Erythroblast (primary cell): ENCODE results near the gene PTGER2.

Source experiments
- GATA1 ChIP-seq: IDR thresholded peaks from 2 replicates; pipeline ENCODE4 v1.6.1; 2011; ENCODE audit warnings: low read depth, mild to moderate bottlenecking, control low read depth, low read length, moderate library complexity
- POLR2A ChIP-seq: IDR thresholded peaks from 2 replicates; pipeline ENCODE4 v1.6.1; 2011; ENCODE audit warnings: mild to moderate bottlenecking, low read length

DNA sequence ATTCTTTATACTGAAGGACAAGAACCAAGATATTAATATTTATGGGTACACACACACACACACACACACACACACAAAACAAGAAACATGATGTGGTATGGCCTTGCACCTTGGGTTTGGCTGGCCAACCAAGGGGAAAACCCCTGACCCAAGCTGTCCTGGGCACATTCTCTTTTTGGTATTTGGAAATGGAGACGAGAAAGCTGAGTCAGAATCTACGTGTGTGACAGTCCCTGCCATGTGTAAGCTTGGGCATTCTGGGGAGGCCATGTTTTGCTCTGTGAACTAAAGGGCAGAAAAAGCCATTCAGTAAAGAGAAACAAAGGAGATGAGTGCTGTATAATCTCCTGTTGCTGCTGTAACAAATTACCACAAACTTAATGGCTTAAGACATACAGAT, 35.6 kb downstream of the PTGER2 start:
- no peak for TF ChIP-seq POLR2A
- no peak for TF ChIP-seq GATA1
